Gastrocnemius medialis (tissue), 4 donors: ENCODE results near the gene ERMP1.

Source experiments
- POLR2A ChIP-seq, 2 donors: fragments of 450-650 bp; IDR thresholded peaks; one replicate each; pipeline ENCODE4 v1.6.1; 2017; ENCODE audit warnings: antibody characterized with exemption in 2 of 2, mild to moderate bottlenecking in 2 of 2, moderate library complexity in 2 of 2
- TF ChIP-seq, protein P1 (sequence below), 5 experiments: fragments of 450-650 bp in 3 of 5; fragments of 200-600 bp in 2 of 5; sonication (generic) in 2 of 5; IDR thresholded peaks in 4 of 5; conservative IDR thresholded peaks in 1 of 5; 1 replicate in 4 of 5; 2 replicates in 1 of 5; pipeline ENCODE4 v1.5.1; 2016 to 2019; ENCODE audit warnings: antibody characterized with exemption in 5 of 5, mild to moderate bottlenecking in 3 of 5, moderate library complexity in 3 of 5

GRCh38 chr9:5846501-5846921, 13.6 kb upstream of the ERMP1 start:
- TF ChIP-seq, protein P1, sequence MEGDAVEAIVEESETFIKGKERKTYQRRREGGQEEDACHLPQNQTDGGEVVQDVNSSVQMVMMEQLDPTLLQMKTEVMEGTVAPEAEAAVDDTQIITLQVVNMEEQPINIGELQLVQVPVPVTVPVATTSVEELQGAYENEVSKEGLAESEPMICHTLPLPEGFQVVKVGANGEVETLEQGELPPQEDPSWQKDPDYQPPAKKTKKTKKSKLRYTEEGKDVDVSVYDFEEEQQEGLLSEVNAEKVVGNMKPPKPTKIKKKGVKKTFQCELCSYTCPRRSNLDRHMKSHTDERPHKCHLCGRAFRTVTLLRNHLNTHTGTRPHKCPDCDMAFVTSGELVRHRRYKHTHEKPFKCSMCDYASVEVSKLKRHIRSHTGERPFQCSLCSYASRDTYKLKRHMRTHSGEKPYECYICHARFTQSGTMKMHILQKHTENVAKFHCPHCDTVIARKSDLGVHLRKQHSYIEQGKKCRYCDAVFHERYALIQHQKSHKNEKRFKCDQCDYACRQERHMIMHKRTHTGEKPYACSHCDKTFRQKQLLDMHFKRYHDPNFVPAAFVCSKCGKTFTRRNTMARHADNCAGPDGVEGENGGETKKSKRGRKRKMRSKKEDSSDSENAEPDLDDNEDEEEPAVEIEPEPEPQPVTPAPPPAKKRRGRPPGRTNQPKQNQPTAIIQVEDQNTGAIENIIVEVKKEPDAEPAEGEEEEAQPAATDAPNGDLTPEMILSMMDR (IDR thresholded peaks at IDR 0.05 in 4 of 5, conservative IDR thresholded peaks at IDR 0.05 in 1 of 5), result no peak
- no peak for TF ChIP-seq POLR2A (IDR thresholded peaks at IDR 0.05)
